Neural cell (in vitro differentiated cells): ENCODE results near the gene HELZ. TPM values are rescaled to one million over a fixed set of nuclear protein-coding genes. Genes with fewer than 3 reads are reported as not detected.

Experiments
- H2AFZ ChIP-seq: fragments of 200-600, 300-800 bp; sonication (generic), shearing (Covaris generic); 2 replicates; pipeline ENCODE4 v1.6.0; 2014; ENCODE audit warnings: low read depth, mild to moderate bottlenecking, antibody characterized with exemption, low read length, moderate library complexity
- H3F3A ChIP-seq: fragments of 200-600 bp; shearing (Covaris generic); 2 replicates; pipeline ENCODE4 v1.6.1; 2016; ENCODE audit warnings: mild to moderate bottlenecking, moderate library complexity, mixed read lengths, antibody characterized with exemption, low read length; ENCODE audit not compliant: insufficient read depth, poor library complexity, severe bottlenecking
- H3K27ac ChIP-seq: fragments of 200-600, 300-800 bp; sonication (generic), shearing (Covaris generic); 2 replicates; pipeline ENCODE4 v1.5.1; 2014; ENCODE audit warnings: mild to moderate bottlenecking, low read length, moderate library complexity
- H3K27me3 ChIP-seq: fragments of 300-800, 200-600 bp; sonication (generic), shearing (Covaris generic); 2 replicates; pipeline ENCODE4 v1.6.0; 2014; ENCODE audit warnings: mild to moderate bottlenecking, low read depth, low read length, moderate library complexity; ENCODE audit not compliant: insufficient read depth
- H3K36me3 ChIP-seq: fragments of 300-800, 200-600 bp; sonication (generic), shearing (Covaris generic); 2 replicates; pipeline ENCODE4 v1.5.1; 2014; ENCODE audit warnings: mild to moderate bottlenecking, antibody characterized with exemption, low read length, moderate library complexity; ENCODE audit not compliant: insufficient read depth
- H3K4me2 ChIP-seq: fragments of 300-800, 200-600 bp; sonication (generic), shearing (Covaris generic); 2 replicates; pipeline ENCODE4 v1.6.0; 2014; ENCODE audit warnings: mild to moderate bottlenecking, low read length
- H3K4me3 ChIP-seq: fragments of 300-800, 200-600 bp; sonication (generic), shearing (Covaris generic); 2 replicates; pipeline ENCODE4 v1.5.1; 2014; ENCODE audit warnings: mild to moderate bottlenecking, low read length, moderate library complexity
- H3K79me2 ChIP-seq: fragments of 200-600 bp; shearing (Covaris generic); replicated peaks from 2 replicates; pipeline ENCODE4 v1.6.0; 2014; ENCODE audit warnings: mild to moderate bottlenecking, low read length, moderate library complexity; ENCODE audit not compliant: insufficient read depth
- H3K9ac ChIP-seq: fragments of 300-800, 200-600 bp; sonication (generic), shearing (Covaris generic); 2 replicates; pipeline ENCODE4 v1.6.1; 2016; ENCODE audit warnings: mild to moderate bottlenecking, low read length, mixed read lengths
- H3K9me2 ChIP-seq: fragments of 200-600 bp; shearing (Covaris generic); 2 replicates; pipeline ENCODE4 v1.6.1; 2016; ENCODE audit warnings: mild to moderate bottlenecking, low read length, mixed read lengths; ENCODE audit not compliant: insufficient read depth
- H3K9me3 ChIP-seq: fragments of 200-600, 300-800 bp; sonication (generic), shearing (Covaris generic); 2 replicates; pipeline ENCODE4 v1.6.1; 2016; ENCODE audit warnings: mild to moderate bottlenecking, mixed run types, low read length, moderate library complexity, mixed read lengths
- H4K20me1 ChIP-seq: fragments of 200-600 bp; shearing (Covaris generic); 2 replicates; pipeline ENCODE4 v1.6.1; 2016; ENCODE audit warnings: mild to moderate bottlenecking, mixed run types; ENCODE audit not compliant: insufficient read depth
- CTCF ChIP-seq: fragments of 450-650 bp; IDR thresholded peaks from 2 replicates; pipeline ENCODE4 v1.5.1; 2014; ENCODE audit warnings: antibody characterized with exemption, mild to moderate bottlenecking, moderate library complexity; ENCODE audit not compliant: poor library complexity, severe bottlenecking
- EP300 ChIP-seq: fragments of 450-650 bp; conservative IDR thresholded peaks from 2 replicates; pipeline ENCODE4 v1.6.1; 2014; ENCODE audit warnings: antibody characterized with exemption, mild to moderate bottlenecking, moderate library complexity; ENCODE audit not compliant: poor library complexity, severe bottlenecking
- EZH2 ChIP-seq: fragments of 200-600, 300-800 bp; shearing (Covaris generic), sonication (generic); IDR thresholded peaks from 2 replicates; pipeline ENCODE4 v1.6.1; 2014; ENCODE audit warnings: antibody characterized with exemption, low read length, borderline replicate concordance, mild to moderate bottlenecking; ENCODE audit not compliant: insufficient read depth, poor library complexity, severe bottlenecking
- MXI1 ChIP-seq: fragments of 450-650 bp; conservative IDR thresholded peaks from 2 replicates; pipeline ENCODE4 v1.6.1; 2014; ENCODE audit warnings: antibody characterized with exemption, mild to moderate bottlenecking; ENCODE audit not compliant: poor library complexity, severe bottlenecking
- POLR2AphosphoS5 ChIP-seq: IDR thresholded peaks from 2 replicates; pipeline ENCODE4 v1.6.1; 2012
- RAD21 ChIP-seq: fragments of 450-650 bp; conservative IDR thresholded peaks from 2 replicates; pipeline ENCODE4 v1.6.1; 2014; ENCODE audit warnings: antibody characterized with exemption, mild to moderate bottlenecking, moderate library complexity
- REST ChIP-seq: IDR thresholded peaks from 2 replicates; pipeline ENCODE4 v1.6.1; 2012; ENCODE audit warnings: borderline replicate concordance
- SMC3 ChIP-seq: fragments of 450-650 bp; conservative IDR thresholded peaks from 2 replicates; pipeline ENCODE4 v1.6.1; 2014; ENCODE audit warnings: antibody characterized with exemption, mild to moderate bottlenecking, moderate library complexity; ENCODE audit not compliant: poor library complexity
- TAF1 ChIP-seq: IDR thresholded peaks from 2 replicates; pipeline ENCODE4 v1.6.1; 2012; ENCODE audit warnings: low read depth
- polyA plus RNA-seq: library from polyadenylated mRNA; depleted of rRNA; stranded (reverse); fragments of >200 nt; gene quantifications from 2 replicates; pipeline ENCODE4 v1.2.3, GENCODE V29; 2014

HELZ gene
- polyA plus RNA-seq, 1 donor from 2014 or later = 11.7 TPM

- Histone ChIP-seq H2AFZ (no peak overlapping the region), H3K4me2 (no peak overlapping the region), H3K36me3 (no peaks in the 10 kb centered on the region), H3K79me2 (no peaks in the 10 kb centered on the region), H3K9me2 (no peaks in the 10 kb centered on the region), H4K20me1 (no peaks in the 10 kb centered on the region), H3F3A (no peaks in the 10 kb centered on the region), H3K27ac (no peak overlapping the region), H3K4me3 (no peak overlapping the region), H3K9me3 (no peaks in the 10 kb centered on the region), H3K9ac (no peak overlapping the region), H3K27me3 (no peaks in the 10 kb centered on the region)
- TF ChIP-seq MXI1 (no peak), REST (no peak), CTCF (no peak), EP300 (no peak), RAD21 (no peak), SMC3 (no peak), EZH2 (no peak), POLR2AphosphoS5 (no peak), TAF1 (no peak)
These were observed 45.8 kb upstream of the HELZ start for GRCh38 chr17:67290711-67291291.

DNA sequence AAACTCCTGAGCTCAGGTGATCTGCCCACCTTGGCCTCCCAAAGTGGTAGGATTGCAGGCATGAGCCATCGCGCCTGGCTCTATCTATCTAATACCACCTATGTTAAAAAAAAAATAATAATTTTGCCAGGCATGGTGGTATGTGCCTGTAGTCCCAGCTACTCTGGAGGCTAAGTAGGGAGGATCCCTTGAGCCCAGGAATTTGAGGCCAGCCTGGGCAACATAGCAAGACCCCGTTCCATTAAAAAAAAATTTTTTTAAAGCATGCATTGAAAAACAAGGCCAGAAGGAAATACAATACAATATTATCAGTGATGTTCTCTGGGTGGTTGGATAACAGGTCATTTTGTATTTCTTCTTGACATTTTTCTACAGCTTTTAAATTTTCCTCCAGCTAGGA is 45.2 kb upstream of the HELZ start:
- Histone ChIP-seq H3F3A (no peaks in the 10 kb centered on the region), H3K4me3 (no peak overlapping the region), H3K9ac (no peak overlapping the region), H3K4me2 (no peak overlapping the region), H3K9me3 (no peaks in the 10 kb centered on the region), H3K27ac (no peak overlapping the region), H3K27me3 (no peaks in the 10 kb centered on the region), H4K20me1 (no peaks in the 10 kb centered on the region), H3K36me3 (no peaks in the 10 kb centered on the region), H3K79me2 (no peaks in the 10 kb centered on the region), H2AFZ (no peak overlapping the region), H3K9me2 (no peaks in the 10 kb centered on the region)
- no peak for TF ChIP-seq CTCF
- no peak for TF ChIP-seq EZH2
- no peak for TF ChIP-seq REST
- no peak for TF ChIP-seq SMC3
- TF ChIP-seq MXI1 = no peak
- TF ChIP-seq POLR2AphosphoS5 = no peak
- TF ChIP-seq TAF1 = no peak
- no peak for TF ChIP-seq RAD21
- no peak for TF ChIP-seq EP300
